GM18517 (cell line): ENCODE measurements around the gene ITGA11.

Experiments
- ATAC-seq: cut with Tn5 transposase; IDR thresholded peaks from one replicate; pipeline ENCODE4 v1.9.1; 2021; ENCODE audit warnings: mild to moderate bottlenecking, moderate library complexity; ENCODE audit not compliant: unreplicated experiment

The ITGA11 gene

GRCh38 chr15:68301301-68301700 is 130.7 kb downstream of the ITGA11 start:
- no peak for ATAC-seq

GRCh38 chr15:68300115-68300940 is 131.6 kb downstream of the ITGA11 start:
- ATAC-seq = no peak

GRCh38 chr15:68299436-68299835 is 132.5 kb downstream of the ITGA11 start:
- ATAC-seq = no peak

GRCh38 chr15:68298882-68299381 is 133.0 kb downstream of the ITGA11 start:
- peak; percentile 92 for ATAC-seq

- ATAC-seq = no peak
These were observed 133.6 kb downstream of the ITGA11 start for GRCh38 chr15:68298336-68298735.

- ATAC-seq = no peak
These were observed 136.8 kb downstream of the ITGA11 start for GRCh38 chr15:68295014-68295805.

GRCh38 chr15:68292967-68293366 is 139.0 kb downstream of the ITGA11 start:
- no peak for ATAC-seq

- ATAC-seq = no peak
These were observed 139.7 kb downstream of the ITGA11 start for GRCh38 chr15:68292157-68292781.

- ATAC-seq = no peak
These were observed 141.2 kb downstream of the ITGA11 start for GRCh38 chr15:68290715-68291114.

GRCh38 chr15:68289621-68290352 is 142.2 kb downstream of the ITGA11 start:
- no peak for ATAC-seq

GRCh38 chr15:68289057-68289456 is 142.9 kb downstream of the ITGA11 start:
- no peak for ATAC-seq

- no peak for ATAC-seq
These were observed 145.7 kb downstream of the ITGA11 start for GRCh38 chr15:68286256-68286655.

- ATAC-seq = no peak
These were observed 146.5 kb downstream of the ITGA11 start for GRCh38 chr15:68285259-68285980.

- ATAC-seq = no peak
These were observed 147.2 kb downstream of the ITGA11 start for GRCh38 chr15:68284616-68285258.

GRCh38 chr15:68283401-68283800 is 148.6 kb downstream of the ITGA11 start:
- no peak for ATAC-seq

- no peak for ATAC-seq
These were observed 151.0 kb downstream of the ITGA11 start for GRCh38 chr15:68281008-68281407.

GRCh38 chr15:68279779-68280753 is 151.9 kb downstream of the ITGA11 start:
- ATAC-seq = no peak

- no peak for ATAC-seq
These were observed 153.2 kb downstream of the ITGA11 start for GRCh38 chr15:68278595-68279405.
